ENCODE results near the gene PRSS36. TPM values are rescaled to one million over a fixed set of nuclear protein-coding genes. Genes with fewer than 3 reads are reported as not detected.

Gene PRSS36
- total and polyA plus RNA-seq, 7 donors: 0.24 to 1.7 (median 0.69) TPM

GRCh38 chr16:31094424-31095120 lies 55.3 kb downstream of the PRSS36 start, which contains the start of gene VKORC1:
VKORC1 (minus strand) TSS chr16:31094797; CDS start chr16:31094729, 68 bp downstream.
- WGBS, 3 donors: 0 to 1% (median 0%) methylated on average over 64 to 69 of the region's 69 CpGs
- Histone ChIP-seq H3K27me3 (ENCODE audit: insufficient read depth in 3 of 3, low read length in 2 of 3) (no peaks in the 10 kb centered on the region), H3K4me3 (peak within 1 kb of the TSS; percentile 98), H3K4me1 (peaks cover 4% of the 10 kb centered on the region), H3K9me3 (no peaks in the 10 kb centered on the region), H3K27ac (peak within 1 kb of the TSS; percentile 94), H3K36me3 (ENCODE audit: insufficient read depth in 1 of 2, low read depth in 1 of 2) (peaks cover 0 to 15% of the 10 kb centered on the region in 2 donors)
- ATAC-seq (peak; percentile 93 to 96 (median 94)), DNase-seq (peak; percentile 94 to 97)
- intact Hi-C loops (cut with DNase I): loop anchor here (1.0 to 10.0 kb wide), 2 partner anchors 48 to 110 kb away; partner anchors contain the start of gene HSD3B7 (in 1 of the 2)
- TF ChIP-seq, protein P1, sequence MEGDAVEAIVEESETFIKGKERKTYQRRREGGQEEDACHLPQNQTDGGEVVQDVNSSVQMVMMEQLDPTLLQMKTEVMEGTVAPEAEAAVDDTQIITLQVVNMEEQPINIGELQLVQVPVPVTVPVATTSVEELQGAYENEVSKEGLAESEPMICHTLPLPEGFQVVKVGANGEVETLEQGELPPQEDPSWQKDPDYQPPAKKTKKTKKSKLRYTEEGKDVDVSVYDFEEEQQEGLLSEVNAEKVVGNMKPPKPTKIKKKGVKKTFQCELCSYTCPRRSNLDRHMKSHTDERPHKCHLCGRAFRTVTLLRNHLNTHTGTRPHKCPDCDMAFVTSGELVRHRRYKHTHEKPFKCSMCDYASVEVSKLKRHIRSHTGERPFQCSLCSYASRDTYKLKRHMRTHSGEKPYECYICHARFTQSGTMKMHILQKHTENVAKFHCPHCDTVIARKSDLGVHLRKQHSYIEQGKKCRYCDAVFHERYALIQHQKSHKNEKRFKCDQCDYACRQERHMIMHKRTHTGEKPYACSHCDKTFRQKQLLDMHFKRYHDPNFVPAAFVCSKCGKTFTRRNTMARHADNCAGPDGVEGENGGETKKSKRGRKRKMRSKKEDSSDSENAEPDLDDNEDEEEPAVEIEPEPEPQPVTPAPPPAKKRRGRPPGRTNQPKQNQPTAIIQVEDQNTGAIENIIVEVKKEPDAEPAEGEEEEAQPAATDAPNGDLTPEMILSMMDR (IDR thresholded peaks at IDR 0.05): no peak

DNA sequence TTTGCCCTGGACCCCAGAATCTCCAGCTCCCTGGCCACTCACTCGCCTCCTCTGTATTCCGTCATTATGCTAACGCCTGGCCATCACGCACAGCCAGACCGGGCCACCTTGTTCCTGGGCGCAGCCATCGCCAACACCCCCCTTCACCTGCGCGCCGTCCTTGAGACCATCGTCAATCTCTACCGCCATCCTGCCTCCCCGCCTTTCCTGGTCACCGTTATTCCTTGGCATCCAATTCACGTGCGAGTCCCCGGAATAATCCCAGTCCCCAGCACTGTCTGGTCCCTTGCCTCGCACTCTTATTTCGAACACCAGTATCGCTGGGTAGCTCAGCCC lies 55.8 kb downstream of the PRSS36 start:
- intact Hi-C loops (cut with DNase I): loop anchor here (1.0 to 10.0 kb wide), 2 partner anchors 48 to 109 kb away; partner anchors contain the start of gene HSD3B7 (in 1 of the 2)
- ATAC-seq (peak; percentile 3 to 45 (median 27)), DNase-seq (no peak)
- Histone ChIP-seq H3K4me3 (peak overlapping the region; percentile 98), H3K9me3 (no peaks in the 10 kb centered on the region), H3K27me3 (ENCODE audit: insufficient read depth in 3 of 3, low read length in 2 of 3) (no peaks in the 10 kb centered on the region), H3K36me3 (ENCODE audit: insufficient read depth in 1 of 2, low read depth in 1 of 2) (peaks cover 0 to 20% of the 10 kb centered on the region in 2 donors), H3K4me1 (peaks cover 4% of the 10 kb centered on the region), H3K27ac (peak overlapping the region; percentile 94)
- WGBS, 3 donors: 0 to 1% (median 0%) methylated on average over 20 of the region's 20 CpGs
- TF ChIP-seq, protein P1 (IDR thresholded peaks at IDR 0.05): no peak

GRCh38 chr16:31093132-31093703 lies 56.6 kb downstream of the PRSS36 start:
- no peak for ATAC-seq
- TF ChIP-seq, protein P1 (IDR thresholded peaks at IDR 0.05): no peak
- Histone ChIP-seq H3K9me3 (no peaks in the 10 kb centered on the region), H3K4me3 (peak overlapping the region; percentile 98), H3K27me3 (ENCODE audit: insufficient read depth in 3 of 3, low read length in 2 of 3) (no peaks in the 10 kb centered on the region), H3K36me3 (ENCODE audit: insufficient read depth in 1 of 2, low read depth in 1 of 2) (peaks cover 0 to 27% of the 10 kb centered on the region in 2 donors), H3K27ac (peak overlapping the region; percentile 94), H3K4me1 (peaks cover 4% of the 10 kb centered on the region)
- intact Hi-C loops (cut with DNase I): loop anchor here in 1 of 2 donors (10.0 kb wide), 1 partner anchor 108 kb away; the partner anchor contains the start of gene HSD3B7
- DNase-seq: peak in 1 of 2 donors; percentile 59
- 31 to 40% (median 33%) methylated on average over 16 to 17 of the region's 17 CpGs for WGBS, 3 donors

- DNase-seq (peak in 1 of 2 donors; percentile 25), ATAC-seq (no peak)
- no peak overlapping the region for H3K27ac ChIP-seq
- 90 to 95% (median 95%) methylated on average over 5 of the region's 5 CpGs for WGBS, 3 donors
- H3K27me3 ChIP-seq (ENCODE audit: insufficient read depth in 3 of 3, low read length in 2 of 3): no peaks in the 10 kb centered on the region
- intact Hi-C loops (cut with DNase I): loop anchor here in 1 of 2 donors (10.0 kb wide), 1 partner anchor 108 kb away; the partner anchor contains the start of gene HSD3B7
- no peak overlapping the region for H3K4me3 ChIP-seq
- peaks cover 4% of the 10 kb centered on the region for H3K4me1 ChIP-seq
- TF ChIP-seq, protein P1 (IDR thresholded peaks at IDR 0.05): no peak
- H3K9me3 ChIP-seq: no peaks in the 10 kb centered on the region
- H3K36me3 ChIP-seq (ENCODE audit: insufficient read depth in 1 of 2, low read depth in 1 of 2): peaks cover 0 to 31% of the 10 kb centered on the region in 2 donors
These were observed 57.5 kb downstream of the PRSS36 start for GRCh38 chr16:31092330-31092729.
